Measurements from ENCODE around the gene SLCO4A1.
A peak's percentile ranks its signal among the peaks of the same experiment; 100 is the strongest.

Gene SLCO4A1

GRCh38 chr20:62666736-62667529, 24.6 kb downstream of the SLCO4A1 start:
- peak overlapping the region; percentile 92 for H3K14ac ChIP-seq (ENCODE audit: low read length)
- peaks cover 0 to 2% of the 10 kb centered on the region in 2 donors for H3K9me3 ChIP-seq (replicated peaks in 1 of 2; ENCODE audit: control insufficient read depth in 2 of 2, insufficient read depth in 1 of 2, low read depth in 1 of 2, low read length in 2 of 2)
- H3K79me1 ChIP-seq (ENCODE audit: low read depth, low read length), result no peaks in the 10 kb centered on the region
- H2BK120ac ChIP-seq (ENCODE audit: low read depth, low read length), result no peak overlapping the region
- no CpG with 5 or more reads among the region's 27 CpGs for whole genome bisulfite sequencing, 2 donors (ENCODE audit: extremely low coverage in 2 of 2, insufficient read length in 2 of 2, insufficient replicate concordance in 1 of 2)
- H2AK5ac ChIP-seq (ENCODE audit: low read depth, low read length), result no peak overlapping the region
- H2BK15ac ChIP-seq (ENCODE audit: low read length), result peak overlapping the region; percentile 6
- peak overlapping the region; percentile 83 for H4K8ac ChIP-seq (ENCODE audit: low read depth, low read length)
- no peak overlapping the region for H3K27ac ChIP-seq (replicated peaks; ENCODE audit: low read length)
- no peak overlapping the region for H2AFZ ChIP-seq (ENCODE audit: low read length)
- H3K4me3 ChIP-seq (ENCODE audit: low read length in 2 of 2), result no peak overlapping the region
- H3K4me2 ChIP-seq (ENCODE audit: insufficient read depth, low read length, poor library complexity, severe bottlenecking), result no peak overlapping the region
- H3K18ac ChIP-seq (ENCODE audit: low read length), result no peak overlapping the region
- peaks cover 11 to 12% of the 10 kb centered on the region in 2 donors for H3K4me1 ChIP-seq (ENCODE audit: control insufficient read depth in 2 of 2, insufficient read depth in 1 of 2, low read depth in 1 of 2, low read length in 2 of 2)
- H3K4ac ChIP-seq (ENCODE audit: low read length), result no peak overlapping the region
- peak overlapping the region; percentile 63 for H3K9ac ChIP-seq (ENCODE audit: low read depth, low read length, poor library complexity)
- no peaks in the 10 kb centered on the region for H3K36me3 ChIP-seq (replicated peaks in 1 of 2; ENCODE audit: control insufficient read depth in 2 of 2, insufficient read depth in 2 of 2, low read length in 2 of 2)
- no peak overlapping the region for H4K91ac ChIP-seq (ENCODE audit: low read depth, low read length, poor library complexity)
- H2BK5ac ChIP-seq (ENCODE audit: low read length), result no peak overlapping the region
- H3K27me3 ChIP-seq (ENCODE audit: control insufficient read depth in 3 of 3, insufficient read depth in 3 of 3, low read depth in 1 of 3, low read length in 3 of 3), result peaks cover 0 to 55% (median 0%) of the 10 kb centered on the region in 3 experiments
- H2BK12ac ChIP-seq (ENCODE audit: low read length), result no peak overlapping the region
- no peak for DNase-seq (ENCODE audit: low spot score)
- peak overlapping the region; percentile 48 for H3K23ac ChIP-seq (ENCODE audit: low read depth, low read length, poor library complexity)

GRCh38 chr20:62667530-62668440, 25.5 kb downstream of the SLCO4A1 start:
- Histone ChIP-seq H2AFZ (ENCODE audit: low read length) (no peak overlapping the region), H3K23ac (ENCODE audit: low read depth, low read length, poor library complexity) (no peak overlapping the region), H3K4me2 (ENCODE audit: insufficient read depth, low read length, poor library complexity, severe bottlenecking) (no peak overlapping the region), H2BK120ac (ENCODE audit: low read depth, low read length) (no peak overlapping the region), H3K4me3 (ENCODE audit: low read length in 2 of 2) (peak overlapping the region in 1 of 2 donors; percentile 33), H2BK12ac (ENCODE audit: low read length) (peak overlapping the region; percentile 68), H2BK5ac (ENCODE audit: low read length) (no peak overlapping the region), H3K9ac (ENCODE audit: low read depth, low read length, poor library complexity) (peak overlapping the region; percentile 30), H4K8ac (ENCODE audit: low read depth, low read length) (no peak overlapping the region), H3K36me3 (replicated peaks in 1 of 2; ENCODE audit: control insufficient read depth in 2 of 2, insufficient read depth in 2 of 2, low read length in 2 of 2) (no peaks in the 10 kb centered on the region), H3K18ac (ENCODE audit: low read length) (no peak overlapping the region), H3K4ac (ENCODE audit: low read length) (no peak overlapping the region), H3K4me1 (ENCODE audit: control insufficient read depth in 2 of 2, insufficient read depth in 1 of 2, low read depth in 1 of 2, low read length in 2 of 2) (peaks cover 11 to 12% of the 10 kb centered on the region in 2 donors), H3K27ac (replicated peaks; ENCODE audit: low read length) (no peak overlapping the region), H3K27me3 (ENCODE audit: control insufficient read depth in 3 of 3, insufficient read depth in 3 of 3, low read depth in 1 of 3, low read length in 3 of 3) (peaks cover 0 to 50% (median 0%) of the 10 kb centered on the region in 3 experiments), H2BK15ac (ENCODE audit: low read length) (no peak overlapping the region), H3K9me3 (replicated peaks in 1 of 2; ENCODE audit: control insufficient read depth in 2 of 2, insufficient read depth in 1 of 2, low read depth in 1 of 2, low read length in 2 of 2) (peaks cover 0 to 2% of the 10 kb centered on the region in 2 donors), H4K91ac (ENCODE audit: low read depth, low read length, poor library complexity) (no peak overlapping the region), H3K79me1 (ENCODE audit: low read depth, low read length) (no peaks in the 10 kb centered on the region), H3K14ac (ENCODE audit: low read length) (no peak overlapping the region), H2AK5ac (ENCODE audit: low read depth, low read length) (peak overlapping the region; percentile 13)
- WGBS, 2 donors (ENCODE audit: extremely low coverage in 2 of 2, insufficient read length in 2 of 2, insufficient replicate concordance in 1 of 2), result no CpG with 5 or more reads among the region's 30 CpGs
- no peak for DNase-seq (ENCODE audit: low spot score)

- Histone ChIP-seq H3K79me1 (ENCODE audit: low read depth, low read length) (no peaks in the 10 kb centered on the region), H2AK5ac (ENCODE audit: low read depth, low read length) (no peak overlapping the region), H3K9ac (ENCODE audit: low read depth, low read length, poor library complexity) (peak overlapping the region; percentile 0), H3K4me3 (ENCODE audit: low read length in 2 of 2) (no peak overlapping the region), H2BK12ac (ENCODE audit: low read length) (no peak overlapping the region), H4K91ac (ENCODE audit: low read depth, low read length, poor library complexity) (no peak overlapping the region), H3K18ac (ENCODE audit: low read length) (peak overlapping the region; percentile 61), H3K4ac (ENCODE audit: low read length) (no peak overlapping the region), H3K14ac (ENCODE audit: low read length) (no peak overlapping the region), H2BK5ac (ENCODE audit: low read length) (no peak overlapping the region), H3K27ac (replicated peaks; ENCODE audit: low read length) (no peak overlapping the region), H3K4me1 (ENCODE audit: control insufficient read depth in 2 of 2, insufficient read depth in 1 of 2, low read depth in 1 of 2, low read length in 2 of 2) (peaks cover 6% of the 10 kb centered on the region in 2 donors), H3K36me3 (replicated peaks in 1 of 2; ENCODE audit: control insufficient read depth in 2 of 2, insufficient read depth in 2 of 2, low read length in 2 of 2) (no peaks in the 10 kb centered on the region), H3K23ac (ENCODE audit: low read depth, low read length, poor library complexity) (no peak overlapping the region), H3K27me3 (ENCODE audit: control insufficient read depth in 3 of 3, insufficient read depth in 3 of 3, low read depth in 1 of 3, low read length in 3 of 3) (peaks cover 0 to 48% (median 0%) of the 10 kb centered on the region in 3 experiments), H3K9me3 (replicated peaks in 1 of 2; ENCODE audit: control insufficient read depth in 2 of 2, insufficient read depth in 1 of 2, low read depth in 1 of 2, low read length in 2 of 2) (peaks cover 0 to 2% of the 10 kb centered on the region in 2 donors), H2BK15ac (ENCODE audit: low read length) (no peak overlapping the region), H4K8ac (ENCODE audit: low read depth, low read length) (no peak overlapping the region), H2AFZ (ENCODE audit: low read length) (peak overlapping the region; percentile 17), H2BK120ac (ENCODE audit: low read depth, low read length) (no peak overlapping the region), H3K4me2 (ENCODE audit: insufficient read depth, low read length, poor library complexity, severe bottlenecking) (no peak overlapping the region)
- no CpG with 5 or more reads among the region's 13 CpGs for WGBS, 2 donors (ENCODE audit: extremely low coverage in 2 of 2, insufficient read length in 2 of 2, insufficient replicate concordance in 1 of 2)
- peak; percentile 70 for DNase-seq (ENCODE audit: low spot score)
Observed at GRCh38 chr20:62668441-62669027, 26.2 kb downstream of the SLCO4A1 start.
